BJ (cell line): ENCODE results near the gene DGKE. TPM values are rescaled to one million over a fixed set of nuclear protein-coding genes. Genes with fewer than 3 reads are reported as not detected.

Experiments used
- CTCF ChIA-PET: fragments of 350-600 bp; formaldehyde crosslinking; extraction: SDS; loops from one replicate; lab custom pipeline; 2021; ENCODE audit warnings: antibody characterized with exemption, inconsistent platforms; lab: Yijun Ruan, JAX
- POLR2A ChIA-PET: fragments of 300-600 bp; sonication (Branson Sonifier 250); formaldehyde crosslinking; extraction: SDS; loops from one replicate; lab custom pipeline; 2021; ENCODE audit warnings: antibody characterized with exemption; lab: Charles Lee
- DNase-seq: peaks from one replicate; pipeline ENCODE4 v3.0.0-alpha.2; 2011; ENCODE audit warnings: low read depth
- H3K27me3 ChIP-seq: 2 replicates; pipeline ENCODE4 v1.6.0; 2011; ENCODE audit warnings: low read length; ENCODE audit not compliant: control insufficient read depth, insufficient read depth
- H3K36me3 ChIP-seq: 2 replicates; pipeline ENCODE4 v1.5.1; 2011; ENCODE audit warnings: low read length; ENCODE audit not compliant: control insufficient read depth, insufficient read depth
- H3K4me3 ChIP-seq: 2 replicates; pipeline ENCODE4 v1.5.1; 2011; ENCODE audit warnings: low read depth, mild to moderate bottlenecking, control low read depth, low read length
- polyA plus RNA-seq: library from polyadenylated mRNA; depleted of rRNA; stranded (reverse); fragments of >200 nt; gene quantifications from 2 replicates; pipeline ENCODE4 v1.2.3, GENCODE V29; 2011
- TF ChIP-seq, protein P1 (sequence below): IDR thresholded peaks from 2 replicates; pipeline ENCODE4 v1.5.1; 2011; ENCODE audit warnings: low read depth, mild to moderate bottlenecking, control low read depth, inconsistent platforms, low read length, moderate library complexity; ENCODE audit not compliant: insufficient read depth

The DGKE gene
- polyA plus RNA-seq, 1 experiment = 1.9 TPM

GRCh38 chr17:56876766-56877179 lies 42.8 kb downstream of the DGKE start:
- no peaks in the 10 kb centered on the region for H3K27me3 ChIP-seq
- no peak overlapping the region for H3K4me3 ChIP-seq
- POLR2A ChIA-PET = no interaction called here
- DNase-seq = no peak
- H3K36me3 ChIP-seq = no peaks in the 10 kb centered on the region
- CTCF ChIA-PET = interaction anchor here (1.1 kb wide), 1 partner anchor 10 kb away, joined by 3 read pairs; no protein-coding TSS in a partner anchor
- TF ChIP-seq, protein P1, sequence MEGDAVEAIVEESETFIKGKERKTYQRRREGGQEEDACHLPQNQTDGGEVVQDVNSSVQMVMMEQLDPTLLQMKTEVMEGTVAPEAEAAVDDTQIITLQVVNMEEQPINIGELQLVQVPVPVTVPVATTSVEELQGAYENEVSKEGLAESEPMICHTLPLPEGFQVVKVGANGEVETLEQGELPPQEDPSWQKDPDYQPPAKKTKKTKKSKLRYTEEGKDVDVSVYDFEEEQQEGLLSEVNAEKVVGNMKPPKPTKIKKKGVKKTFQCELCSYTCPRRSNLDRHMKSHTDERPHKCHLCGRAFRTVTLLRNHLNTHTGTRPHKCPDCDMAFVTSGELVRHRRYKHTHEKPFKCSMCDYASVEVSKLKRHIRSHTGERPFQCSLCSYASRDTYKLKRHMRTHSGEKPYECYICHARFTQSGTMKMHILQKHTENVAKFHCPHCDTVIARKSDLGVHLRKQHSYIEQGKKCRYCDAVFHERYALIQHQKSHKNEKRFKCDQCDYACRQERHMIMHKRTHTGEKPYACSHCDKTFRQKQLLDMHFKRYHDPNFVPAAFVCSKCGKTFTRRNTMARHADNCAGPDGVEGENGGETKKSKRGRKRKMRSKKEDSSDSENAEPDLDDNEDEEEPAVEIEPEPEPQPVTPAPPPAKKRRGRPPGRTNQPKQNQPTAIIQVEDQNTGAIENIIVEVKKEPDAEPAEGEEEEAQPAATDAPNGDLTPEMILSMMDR = no peak

- TF ChIP-seq, protein P1 = no peak
- Histone ChIP-seq H3K27me3 (no peaks in the 10 kb centered on the region), H3K4me3 (no peak overlapping the region), H3K36me3 (no peaks in the 10 kb centered on the region)
- no peak for DNase-seq
- CTCF ChIA-PET = interaction anchor here (1.4 kb wide), 1 partner anchor 13 kb away, joined by 4 read pairs; no protein-coding TSS in a partner anchor
- POLR2A ChIA-PET = no interaction called here
Measured at GRCh38 chr17:56879280-56879679, 45.3 kb downstream of the DGKE start.

GRCh38 chr17:56880133-56880532 lies 46.2 kb downstream of the DGKE start:
- H3K27me3 ChIP-seq = no peaks in the 10 kb centered on the region
- no peak overlapping the region for H3K4me3 ChIP-seq
- CTCF ChIA-PET = interaction anchor here (1.2 to 1.4 kb wide), 2 partner anchors 10 to 12 kb away, joined by 3 to 4 read pairs; no protein-coding TSS in a partner anchor
- DNase-seq = no peak
- POLR2A ChIA-PET = no interaction called here
- TF ChIP-seq, protein P1 = no peak
- no peaks in the 10 kb centered on the region for H3K36me3 ChIP-seq

- no peak overlapping the region for H3K4me3 ChIP-seq
- TF ChIP-seq, protein P1 = no peak
- no peaks in the 10 kb centered on the region for H3K36me3 ChIP-seq
Measured at GRCh38 chr17:56880571-56880970, 46.6 kb downstream of the DGKE start.

GRCh38 chr17:56881685-56882295 lies 47.8 kb downstream of the DGKE start:
- Histone ChIP-seq H3K27me3 (no peaks in the 10 kb centered on the region), H3K36me3 (peaks cover 4% of the 10 kb centered on the region; the same call in 1 of the 2 replicates), H3K4me3 (no peak overlapping the region)
- POLR2A ChIA-PET = no interaction called here
- CTCF ChIA-PET = no interaction called here
- TF ChIP-seq, protein P1 = no peak
- no peak for DNase-seq

More at GRCh38 chr17:56880571-56880970, 46.6 kb downstream of the DGKE start:
- no peaks in the 10 kb centered on the region for H3K27me3 ChIP-seq
- ChIA-PET POLR2A (no interaction called here), CTCF (interaction anchor here (1.2 to 1.4 kb wide), 2 partner anchors 11 to 12 kb away, joined by 3 to 4 read pairs; no protein-coding TSS in a partner anchor)
- DNase-seq = no peak
